ENCODE results near the gene INSR. TPM values are rescaled to one million over a fixed set of nuclear protein-coding genes. Genes with fewer than 3 reads are reported as not detected.

The INSR gene
- 13.7 and 41.5 TPM in 2 replicates for total RNA-seq (2014; rRNA removed)
- Bru-seq, nascent RNA: percentile 58 among the genes with signal in this experiment
- BruChase-seq, experiment 1, labeled RNA remaining after a 6-hour chase: percentile 63 among the genes with signal in this experiment
- BruChase-seq, experiment 2, labeled RNA remaining after a 2-hour chase: percentile 60 among the genes with signal in this experiment
- long read RNA-seq, full-length matches to known transcripts: 5 of 46 reads
- long read RNA-seq, partial matches to known transcripts: 22 of 46 reads
- long read RNA-seq, other reads (novel, unspliced or antisense): 19 of 46 reads

DNA sequence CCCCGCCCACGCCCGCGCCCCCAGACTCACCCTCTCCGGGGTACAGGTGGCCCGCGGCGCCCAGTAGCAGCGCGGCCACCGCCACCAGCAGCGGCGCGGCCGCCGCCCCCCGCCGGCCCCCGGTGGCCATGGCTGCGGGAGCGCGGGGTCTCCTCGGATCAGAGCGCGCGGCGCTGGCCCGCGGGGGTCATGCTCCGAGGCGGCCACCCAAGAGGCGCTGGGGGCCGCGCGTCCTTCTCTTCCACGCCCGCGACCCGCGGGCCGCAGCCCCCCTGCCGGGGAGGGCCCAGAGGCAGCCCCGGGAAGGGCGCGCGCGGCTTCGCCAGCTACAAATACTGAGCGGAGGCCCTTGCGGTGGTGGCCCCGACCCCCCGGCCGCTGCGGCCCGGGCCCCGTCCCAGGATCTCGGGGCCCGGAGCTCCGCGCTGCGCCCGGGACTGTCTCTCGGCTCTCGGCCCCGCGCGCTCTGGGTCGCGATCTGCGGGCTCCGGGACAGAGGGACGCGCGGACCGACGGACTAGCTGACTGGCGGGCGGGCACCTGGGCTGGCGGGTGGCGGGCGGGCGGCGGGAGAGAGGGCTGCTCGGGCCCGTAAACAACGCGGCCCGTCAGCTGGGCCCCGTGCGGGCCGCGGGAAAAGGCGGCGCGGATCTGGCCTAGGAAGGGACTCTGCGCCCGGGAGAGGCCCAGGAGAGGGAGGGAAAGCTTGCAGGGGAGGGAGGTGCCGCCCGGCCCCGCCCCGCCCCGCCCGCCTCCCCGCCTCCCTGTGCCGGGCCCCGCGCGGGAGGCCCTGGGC, at the start of gene INSR:
Gene INSR, minus strand, starts transcription at position 653 of the 796 bp plus-strand sequence. Its CDS starts 523 bp downstream, at position 130.
- Histone ChIP-seq H3K4me2 (ENCODE audit: low read length) (peak within 1 kb of the TSS; percentile 90), H3K4me1 (ENCODE audit: insufficient read depth, low read length) (peaks cover 16% of the 10 kb centered on the region), H3K9me3 (ENCODE audit: low read length) (no peaks in the 10 kb centered on the region), H3K9me2 (replicated peaks; ENCODE audit: low read length) (no peaks in the 10 kb centered on the region), H3K9ac (ENCODE audit: low read length) (peak within 1 kb of the TSS; percentile 74), H4K20me1 (ENCODE audit: low read length) (no peaks in the 10 kb centered on the region), H3F3A (ENCODE audit: low read length, unreplicated experiment) (no peaks in the 10 kb centered on the region), H3K27me3 (ENCODE audit: low read length) (peaks cover 6% of the 10 kb centered on the region; the same call in 1 of the 2 replicates), H3K27ac (ENCODE audit: low read length) (no peak within 1 kb of the TSS), H3K79me2 (ENCODE audit: low read length) (no peaks in the 10 kb centered on the region), H3K4me3 (ENCODE audit: low read length) (peak within 1 kb of the TSS; percentile 70), H2AFZ (ENCODE audit: low read length) (peak within 1 kb of the TSS; percentile 99), H3K36me3 (ENCODE audit: low read depth, low read length) (no peaks in the 10 kb centered on the region)
- intact Hi-C loops (cut with micrococcal nuclease): loop anchor here (1.0 kb wide), 2 partner anchors 96 to 192 kb away; no protein-coding TSS in a partner anchor
- DNase-seq (peak; percentile 94), ATAC-seq (peak; percentile 91)
- no TSS peak for BruUV-seq (replicated peaks)
- CTCF ChIA-PET: interaction anchor here (0.6 to 0.7 kb wide), 3 partner anchors 74 to 192 kb away, joined by 3 to 12 read pairs (median 4); no protein-coding TSS in a partner anchor
- TF ChIP-seq, protein P1, sequence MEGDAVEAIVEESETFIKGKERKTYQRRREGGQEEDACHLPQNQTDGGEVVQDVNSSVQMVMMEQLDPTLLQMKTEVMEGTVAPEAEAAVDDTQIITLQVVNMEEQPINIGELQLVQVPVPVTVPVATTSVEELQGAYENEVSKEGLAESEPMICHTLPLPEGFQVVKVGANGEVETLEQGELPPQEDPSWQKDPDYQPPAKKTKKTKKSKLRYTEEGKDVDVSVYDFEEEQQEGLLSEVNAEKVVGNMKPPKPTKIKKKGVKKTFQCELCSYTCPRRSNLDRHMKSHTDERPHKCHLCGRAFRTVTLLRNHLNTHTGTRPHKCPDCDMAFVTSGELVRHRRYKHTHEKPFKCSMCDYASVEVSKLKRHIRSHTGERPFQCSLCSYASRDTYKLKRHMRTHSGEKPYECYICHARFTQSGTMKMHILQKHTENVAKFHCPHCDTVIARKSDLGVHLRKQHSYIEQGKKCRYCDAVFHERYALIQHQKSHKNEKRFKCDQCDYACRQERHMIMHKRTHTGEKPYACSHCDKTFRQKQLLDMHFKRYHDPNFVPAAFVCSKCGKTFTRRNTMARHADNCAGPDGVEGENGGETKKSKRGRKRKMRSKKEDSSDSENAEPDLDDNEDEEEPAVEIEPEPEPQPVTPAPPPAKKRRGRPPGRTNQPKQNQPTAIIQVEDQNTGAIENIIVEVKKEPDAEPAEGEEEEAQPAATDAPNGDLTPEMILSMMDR (conservative IDR thresholded peaks at IDR 0.05; ENCODE audit: low read depth, low read length): no peak
- no peak for TF ChIP-seq EZH2phosphoT487 (IDR thresholded peaks at IDR 0.05; ENCODE audit: borderline replicate concordance, low read length)
- no peak for TF ChIP-seq EZH2 (IDR thresholded peaks at IDR 0.05; ENCODE audit: low read length, unreplicated experiment)
- POLR2A ChIA-PET (ENCODE audit: unreplicated experiment): interaction anchor here (0.5 to 0.7 kb wide), 2 partner anchors 60 to 202 kb away, joined by 16 to 24 read pairs; no protein-coding TSS in a partner anchor

DNA sequence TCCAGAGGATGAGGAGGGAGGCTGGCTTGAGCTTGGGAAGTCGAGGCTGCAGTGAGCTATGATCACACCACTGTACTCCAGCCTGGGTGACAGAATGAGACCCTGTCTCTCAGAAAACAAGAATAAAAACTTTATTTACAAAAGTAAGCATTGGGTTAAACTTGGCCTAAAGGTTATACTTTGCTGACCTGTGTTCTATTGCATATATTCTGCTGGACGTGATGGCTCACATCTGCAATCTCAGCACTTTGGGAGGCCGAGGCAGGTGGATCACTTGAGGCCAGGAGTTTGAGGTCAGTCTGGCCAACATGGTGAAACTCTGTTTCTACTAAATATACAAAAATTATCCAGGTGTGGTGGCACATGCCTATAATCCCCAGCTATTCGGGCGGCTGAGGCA, 47.9 kb upstream of the INSR start:
- H4K20me1 ChIP-seq (ENCODE audit: low read length): no peaks in the 10 kb centered on the region
- H3K36me3 ChIP-seq (ENCODE audit: low read depth, low read length): no peaks in the 10 kb centered on the region
- CTCF ChIA-PET: interaction anchor here (0.6 to 1.7 kb wide), 2 partner anchors 12 to 141 kb away, joined by 3 to 5 read pairs; no protein-coding TSS in a partner anchor
- no peaks in the 10 kb centered on the region for H3F3A ChIP-seq (ENCODE audit: low read length, unreplicated experiment)
- H3K9me2 ChIP-seq (replicated peaks; ENCODE audit: low read length): no peaks in the 10 kb centered on the region
- H3K9me3 ChIP-seq (ENCODE audit: low read length): no peaks in the 10 kb centered on the region
- TF ChIP-seq EZH2 (IDR thresholded peaks at IDR 0.05; ENCODE audit: low read length, unreplicated experiment) (no peak), EZH2phosphoT487 (IDR thresholded peaks at IDR 0.05; ENCODE audit: borderline replicate concordance, low read length) (no peak)
- BruUV-seq (replicated peaks): no TSS peak
- H3K4me3 ChIP-seq (ENCODE audit: low read length): no peak overlapping the region
- no peaks in the 10 kb centered on the region for H3K79me2 ChIP-seq (ENCODE audit: low read length)
- POLR2A ChIA-PET (ENCODE audit: unreplicated experiment): no interaction called here
- DNase-seq (no peak), ATAC-seq (no peak)
- no peak overlapping the region for H3K9ac ChIP-seq (ENCODE audit: low read length)
- H3K27me3 ChIP-seq (ENCODE audit: low read length): peaks cover 6% of the 10 kb centered on the region; the same call in 1 of the 2 replicates
- intact Hi-C loops (cut with micrococcal nuclease): loop anchor here (5.0 kb wide), 1 partner anchor 145 kb away; no protein-coding TSS in a partner anchor
- H3K27ac ChIP-seq (ENCODE audit: low read length): no peak overlapping the region
- 0 out of 2 replicates have a peak, but pooled peaks cover 7% of the 10 kb centered on the region for H3K4me1 ChIP-seq (ENCODE audit: insufficient read depth, low read length)
- H2AFZ ChIP-seq (ENCODE audit: low read length): no peak overlapping the region
- H3K4me2 ChIP-seq (ENCODE audit: low read length): no peak overlapping the region
